Tibial nerve (tissue), 4 donors: Measurements from ENCODE around the gene SPATS2.

ENCODE experiments used
- EP300 ChIP-seq, 2 donors: sonication (generic); formaldehyde crosslinking; IDR thresholded peaks; one replicate each; pipeline ENCODE4 v1.6.1; 2017; ENCODE audit warnings: antibody characterized with exemption in 2 of 2, mild to moderate bottlenecking in 1 of 2
- POLR2A ChIP-seq, 2 donors: fragments of 450-650 bp; IDR thresholded peaks; one replicate each; pipeline ENCODE4 v1.6.1; 2017; ENCODE audit warnings: antibody characterized with exemption in 2 of 2, mild to moderate bottlenecking in 2 of 2, moderate library complexity in 2 of 2
- TF ChIP-seq, protein P1 (sequence below), 5 experiments: fragments of 200-600 bp in 3 of 5; fragments of 450-650 bp in 2 of 5; sonication (generic) in 3 of 5; IDR thresholded peaks; one replicate each; pipeline ENCODE4 v1.5.1; 2016 to 2019; ENCODE audit warnings: antibody characterized with exemption in 5 of 5, mild to moderate bottlenecking in 3 of 5, moderate library complexity in 2 of 5

DNA sequence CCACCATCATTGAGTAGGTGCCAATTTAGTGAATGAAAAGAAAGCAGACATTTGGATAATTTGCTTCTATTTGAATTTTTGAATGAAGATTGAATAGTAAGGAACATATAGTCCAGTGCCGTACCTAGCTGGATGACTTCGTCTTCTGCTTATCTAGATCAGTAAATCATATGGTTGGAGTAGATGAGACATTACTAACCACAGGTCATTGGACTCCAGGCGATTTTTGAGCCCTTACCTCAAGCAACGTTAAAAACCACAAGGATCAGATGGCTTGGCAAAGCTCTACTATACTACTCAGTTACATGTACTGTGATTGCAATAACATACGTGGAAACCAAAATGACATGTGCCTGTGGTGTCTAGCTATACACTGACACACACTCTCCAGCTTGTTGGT is 1.7 kb upstream of the SPATS2 start:
- TF ChIP-seq, protein P1, sequence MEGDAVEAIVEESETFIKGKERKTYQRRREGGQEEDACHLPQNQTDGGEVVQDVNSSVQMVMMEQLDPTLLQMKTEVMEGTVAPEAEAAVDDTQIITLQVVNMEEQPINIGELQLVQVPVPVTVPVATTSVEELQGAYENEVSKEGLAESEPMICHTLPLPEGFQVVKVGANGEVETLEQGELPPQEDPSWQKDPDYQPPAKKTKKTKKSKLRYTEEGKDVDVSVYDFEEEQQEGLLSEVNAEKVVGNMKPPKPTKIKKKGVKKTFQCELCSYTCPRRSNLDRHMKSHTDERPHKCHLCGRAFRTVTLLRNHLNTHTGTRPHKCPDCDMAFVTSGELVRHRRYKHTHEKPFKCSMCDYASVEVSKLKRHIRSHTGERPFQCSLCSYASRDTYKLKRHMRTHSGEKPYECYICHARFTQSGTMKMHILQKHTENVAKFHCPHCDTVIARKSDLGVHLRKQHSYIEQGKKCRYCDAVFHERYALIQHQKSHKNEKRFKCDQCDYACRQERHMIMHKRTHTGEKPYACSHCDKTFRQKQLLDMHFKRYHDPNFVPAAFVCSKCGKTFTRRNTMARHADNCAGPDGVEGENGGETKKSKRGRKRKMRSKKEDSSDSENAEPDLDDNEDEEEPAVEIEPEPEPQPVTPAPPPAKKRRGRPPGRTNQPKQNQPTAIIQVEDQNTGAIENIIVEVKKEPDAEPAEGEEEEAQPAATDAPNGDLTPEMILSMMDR (IDR thresholded peaks at IDR 0.05) = no peak
- no peak for TF ChIP-seq POLR2A (IDR thresholded peaks at IDR 0.05)
- no peak for TF ChIP-seq EP300 (IDR thresholded peaks at IDR 0.05)
